Measurements from ENCODE around the gene TGM4. TPM values are rescaled to one million over a fixed set of nuclear protein-coding genes. Genes with fewer than 3 reads are reported as not detected.

Gene TGM4
- total and polyA plus RNA-seq, 12 donors = not detected

GRCh38 chr3:44915702-44916438 lies 41.5 kb downstream of the TGM4 start:
- Histone ChIP-seq H3K36me3 (peaks cover 0 to 36% (median 0%) of the 10 kb centered on the region in 9 donors), H3K4me3 (no peak overlapping the region), H3K4me1 (peaks cover 0 to 15% (median 7%) of the 10 kb centered on the region in 9 donors), H3K9me3 (no peaks in the 10 kb centered on the region), H3K27ac (peak overlapping the region in 1 of 10 donors; percentile 7), H3K27me3 (no peaks in the 10 kb centered on the region)
- intact Hi-C loops (cut with DNase I) = loop anchor here in 2 of 10 donors (2.0 kb wide), 1 partner anchor 383 kb away; no protein-coding TSS in a partner anchor
- DNase-seq (peak in 1 of 2 donors; percentile 11), ATAC-seq (peak in 6 of 8 donors; percentile 21 to 66 (median 36))
- 51 to 62% methylated on average over 8 of the region's 8 CpGs for WGBS, 2 donors
- TF ChIP-seq CTCF (IDR thresholded peaks at IDR 0.05) = peak in 3 of 9 donors; percentile 8 to 16 (median 9)

GRCh38 chr3:44918087-44918486 lies 43.7 kb downstream of the TGM4 start:
- Histone ChIP-seq H3K36me3 (peaks cover 0 to 58% (median 7%) of the 10 kb centered on the region in 9 donors), H3K4me1 (peaks cover 0 to 15% (median 7%) of the 10 kb centered on the region in 9 donors), H3K27me3 (no peaks in the 10 kb centered on the region), H3K9me3 (no peaks in the 10 kb centered on the region), H3K27ac (no peak overlapping the region), H3K4me3 (no peak overlapping the region)
- no peak for TF ChIP-seq CTCF (IDR thresholded peaks at IDR 0.05)
- 89 to 92% methylated on average over 12 of the region's 12 CpGs for whole genome bisulfite sequencing, 2 donors
- peak in 1 of 8 donors; percentile 48 for ATAC-seq
- intact Hi-C loops (cut with DNase I) = no loop called here
- DNase-seq = no peak

- 91 to 95% methylated on average over 6 of the region's 6 CpGs for WGBS, 2 donors
- peaks cover 0 to 17% (median 7%) of the 10 kb centered on the region in 9 donors for H3K4me1 ChIP-seq
- H3K27ac ChIP-seq = no peak overlapping the region
- DNase-seq = no peak
- H3K4me3 ChIP-seq = no peak overlapping the region
- ATAC-seq = no peak
- TF ChIP-seq CTCF (IDR thresholded peaks at IDR 0.05) = no peak
- H3K27me3 ChIP-seq = no peaks in the 10 kb centered on the region
- intact Hi-C loops (cut with DNase I) = no loop called here
- H3K9me3 ChIP-seq = no peaks in the 10 kb centered on the region
- H3K36me3 ChIP-seq = peaks cover 0 to 60% (median 7%) of the 10 kb centered on the region in 9 donors
These were observed 44.2 kb downstream of the TGM4 start for GRCh38 chr3:44918581-44918980.

GRCh38 chr3:44920081-44920480 lies 45.7 kb downstream of the TGM4 start:
- WGBS, 2 donors = 95 to 97% methylated on average over 3 of the region's 3 CpGs
- Histone ChIP-seq H3K27me3 (no peaks in the 10 kb centered on the region), H3K4me3 (no peak overlapping the region), H3K9me3 (no peaks in the 10 kb centered on the region), H3K36me3 (peaks cover 0 to 61% (median 7%) of the 10 kb centered on the region in 9 donors), H3K27ac (no peak overlapping the region), H3K4me1 (peaks cover 0 to 29% (median 13%) of the 10 kb centered on the region in 9 donors)
- DNase-seq = no peak
- ATAC-seq = no peak
- intact Hi-C loops (cut with DNase I) = loop anchor here in 1 of 10 donors (10.0 kb wide), 1 partner anchor 595 kb away; no protein-coding TSS in a partner anchor
- TF ChIP-seq CTCF (IDR thresholded peaks at IDR 0.05) = no peak
